Measurements from ENCODE around the gene MAST4.

MAST4 gene

GRCh38 chr5:67176936-67177335 lies 580.7 kb downstream of the MAST4 start:
- no peak for DNase-seq

DNA sequence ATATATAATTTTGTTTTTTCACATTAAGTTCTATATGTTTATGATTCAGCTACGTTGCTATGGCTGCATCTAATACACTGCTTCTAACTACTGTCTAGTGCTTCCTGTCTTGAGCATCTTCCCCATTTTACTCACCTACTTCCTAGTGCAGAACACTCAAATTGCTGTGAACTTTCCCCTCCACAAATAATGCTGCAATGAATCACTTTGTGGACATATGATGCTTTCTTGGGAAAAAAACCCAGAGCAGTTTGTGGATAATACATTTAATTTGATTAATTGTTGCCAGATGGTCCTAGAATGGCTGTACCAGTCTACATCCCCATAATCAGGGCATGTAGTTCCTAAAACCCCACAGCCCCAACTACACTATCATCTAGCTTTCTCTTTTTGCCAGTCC lies 581.9 kb downstream of the MAST4 start:
- no peak for DNase-seq

DNA sequence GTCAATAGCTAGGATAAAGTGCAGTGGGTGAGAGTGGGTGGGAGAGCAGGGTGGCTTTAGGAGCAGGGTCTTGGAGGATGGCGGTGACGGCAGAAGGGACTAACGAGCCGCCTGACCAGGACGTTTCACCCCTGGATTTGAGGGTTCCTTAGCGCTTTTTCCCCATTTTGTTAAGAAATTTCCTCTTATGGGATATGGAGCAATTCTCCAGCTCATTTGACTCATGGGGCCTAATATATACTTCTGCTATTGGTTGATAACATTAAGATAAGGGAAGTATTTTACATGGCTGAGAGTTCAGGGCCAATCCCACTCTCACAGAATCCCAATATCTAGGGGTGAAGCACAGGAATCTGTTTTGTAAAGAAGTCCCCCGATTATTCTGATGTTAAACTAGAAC lies 582.8 kb downstream of the MAST4 start:
- DNase-seq: no peak

GRCh38 chr5:67179697-67180361 lies 583.6 kb downstream of the MAST4 start:
- no peak for DNase-seq

DNA sequence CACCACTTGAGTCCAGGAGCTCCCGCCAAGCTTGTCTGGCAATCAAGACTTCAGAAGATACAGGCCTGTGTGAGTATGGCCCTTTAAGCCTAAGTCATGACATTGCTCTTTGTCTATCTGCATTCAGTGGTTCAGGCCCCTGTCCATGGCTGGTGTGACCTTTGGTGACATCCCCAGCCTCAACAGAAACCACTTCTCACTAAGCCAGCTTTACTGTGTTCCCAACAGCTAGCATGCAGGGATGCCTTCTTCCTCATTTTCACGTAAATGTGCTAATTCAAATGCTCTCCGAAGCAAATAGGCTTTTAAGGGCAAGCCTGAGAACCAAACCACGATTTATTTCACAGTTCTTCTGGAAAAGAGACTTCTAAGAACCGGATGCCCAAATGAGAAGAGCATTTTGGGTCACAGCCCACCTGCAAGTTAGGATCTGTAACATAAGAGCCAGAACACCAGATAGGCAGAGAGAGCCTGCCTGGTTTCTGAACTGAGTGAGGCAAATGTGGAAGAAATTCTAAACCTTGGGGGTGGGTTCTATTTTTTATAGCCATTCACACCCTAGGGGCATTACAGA lies 585.5 kb downstream of the MAST4 start:
- no peak for DNase-seq

DNA sequence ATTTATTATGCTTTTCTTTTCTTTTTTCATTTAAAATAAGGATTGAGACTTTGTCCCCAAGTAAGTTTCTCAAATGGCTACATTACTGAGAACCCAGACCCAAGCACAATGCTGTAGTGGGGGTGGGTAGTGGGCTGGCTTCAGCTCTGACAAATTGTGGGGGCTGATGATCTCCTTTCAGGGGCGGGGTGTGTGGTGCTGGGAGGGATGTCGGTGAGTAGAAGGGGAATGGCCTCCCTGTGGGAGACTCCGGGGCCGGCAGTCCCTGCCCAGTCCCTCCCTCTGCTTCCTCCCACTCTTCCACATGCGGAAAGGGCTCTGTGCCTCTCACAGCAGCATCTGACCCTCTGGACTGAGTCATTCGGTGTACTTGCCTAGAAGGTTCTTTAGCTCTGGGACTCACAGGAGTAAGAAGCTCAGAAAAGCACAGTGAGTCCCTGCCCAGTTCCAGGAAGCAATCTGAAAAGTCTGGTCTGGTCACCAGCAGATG lies 586.2 kb downstream of the MAST4 start:
- DNase-seq: no peak

GRCh38 chr5:67183859-67184258 lies 587.7 kb downstream of the MAST4 start:
- no peak for DNase-seq

- no peak for DNase-seq
Observed at GRCh38 chr5:67187006-67187715, 591.0 kb downstream of the MAST4 start.

DNA sequence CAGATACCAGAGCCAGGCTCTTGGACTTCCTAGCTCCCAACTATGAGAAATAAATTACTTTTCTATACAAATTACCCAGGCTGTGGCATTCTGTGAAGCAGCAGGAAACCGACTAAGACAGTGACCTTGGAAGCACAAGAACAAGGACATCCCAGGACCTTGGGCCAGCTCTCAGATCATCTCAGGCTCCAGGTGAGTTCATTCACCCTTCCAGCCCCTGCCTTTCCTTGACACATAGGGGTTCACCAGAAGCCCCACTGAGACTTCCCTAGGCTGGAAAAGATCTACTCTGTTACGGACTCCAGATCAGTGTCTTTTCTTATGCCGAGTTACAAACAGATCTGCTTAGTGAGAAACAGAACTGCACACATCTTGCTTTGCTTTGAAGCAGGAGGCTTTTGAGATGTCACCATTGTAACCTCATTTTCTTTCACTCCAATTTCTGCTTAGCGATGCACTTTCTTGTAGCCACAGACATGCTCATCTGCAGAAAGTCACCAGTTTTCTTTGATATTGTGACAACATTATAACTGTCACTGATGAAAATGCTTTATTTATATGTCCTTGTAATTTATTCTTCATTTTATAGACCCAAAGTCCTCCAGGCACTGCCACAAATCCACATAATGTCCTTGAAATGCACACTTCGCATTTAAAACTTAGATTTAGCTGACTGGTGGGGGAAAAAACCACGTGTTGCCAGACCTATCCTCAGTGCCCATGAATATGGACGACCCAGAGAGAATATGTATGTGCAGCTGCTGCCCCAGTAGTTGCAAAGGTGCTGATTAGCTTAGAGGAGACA lies 592.3 kb downstream of the MAST4 start:
- no peak for DNase-seq

GRCh38 chr5:67189079-67189354 lies 592.8 kb downstream of the MAST4 start:
- DNase-seq: no peak

DNA sequence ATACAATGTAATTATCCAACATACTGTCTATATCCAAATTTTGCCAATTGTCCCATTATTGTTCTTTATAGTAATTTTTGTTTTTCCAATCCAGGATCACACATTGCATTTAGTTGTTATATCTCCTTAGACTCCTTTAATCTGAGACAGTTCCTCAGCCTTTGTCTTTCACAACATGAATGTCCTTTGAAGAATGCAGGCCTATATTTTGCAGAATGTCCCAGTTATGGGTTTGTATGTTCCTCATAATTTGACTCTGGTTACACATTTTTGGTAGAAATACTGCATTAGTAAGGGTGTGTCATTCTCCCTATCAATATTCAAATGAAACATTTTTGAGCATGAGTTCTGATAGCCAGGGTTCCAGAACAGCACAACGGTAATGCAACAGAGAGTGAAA lies 593.7 kb downstream of the MAST4 start:
- no peak for DNase-seq

DNA sequence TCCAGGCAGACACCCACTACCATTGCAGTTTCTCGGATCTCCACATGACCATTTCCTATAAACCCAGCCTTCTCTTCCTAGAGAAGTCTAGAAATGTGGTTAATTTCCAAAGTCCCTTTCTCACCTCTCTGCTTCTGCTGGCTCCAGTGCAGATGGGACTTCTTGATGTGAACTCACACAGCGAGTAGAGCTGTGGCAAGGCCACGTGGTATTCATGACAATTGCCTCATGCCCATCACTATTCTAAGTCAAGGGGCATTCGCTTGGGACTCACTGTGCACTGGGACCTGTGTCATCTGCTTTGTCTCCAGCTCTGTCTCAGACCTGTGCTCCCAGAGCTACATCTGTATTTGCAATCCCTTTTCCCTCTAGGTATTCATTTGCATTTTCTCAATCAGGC lies 594.2 kb downstream of the MAST4 start:
- DNase-seq: no peak

- DNase-seq: no peak
Observed at GRCh38 chr5:67190861-67191260, 594.7 kb downstream of the MAST4 start.

GRCh38 chr5:67192719-67193438 lies 596.7 kb downstream of the MAST4 start:
- no peak for DNase-seq

DNA sequence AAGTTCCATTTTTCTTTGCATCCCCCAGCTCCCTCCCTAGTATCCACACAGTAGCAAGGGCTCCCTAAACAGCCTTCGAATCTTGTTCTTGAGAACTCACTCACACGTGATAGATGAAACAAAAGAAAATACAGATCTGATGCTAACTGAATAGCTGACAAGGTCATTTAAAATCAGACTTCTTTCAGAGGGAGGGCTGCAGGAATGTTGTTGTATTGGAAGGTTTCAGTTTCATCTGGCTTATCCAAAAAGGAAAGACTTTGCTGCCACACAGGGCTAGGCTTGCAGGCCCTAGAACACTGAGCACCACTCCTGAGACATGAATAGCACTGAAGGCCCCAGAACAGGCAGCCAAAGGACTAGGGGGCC lies 597.2 kb downstream of the MAST4 start:
- DNase-seq: no peak

DNA sequence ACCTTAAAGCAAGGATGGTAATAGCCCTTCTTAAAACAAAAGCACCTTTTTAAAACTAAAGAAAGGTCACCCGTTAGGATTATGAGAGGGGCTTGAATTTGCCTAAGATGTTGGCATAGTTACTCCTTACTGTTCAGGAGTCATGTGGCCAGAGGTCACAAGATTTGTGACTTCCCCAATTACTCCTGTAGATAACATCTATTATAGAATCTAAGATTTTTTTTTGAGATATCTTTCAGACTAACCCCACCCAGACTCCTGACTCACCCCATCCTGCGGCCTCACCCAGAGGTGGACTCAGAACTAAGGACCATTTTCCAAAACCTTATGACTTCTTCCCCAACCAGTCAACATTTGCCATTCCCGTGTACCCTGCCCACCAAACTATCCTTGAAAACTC lies 598.0 kb downstream of the MAST4 start:
- DNase-seq: no peak

DNA sequence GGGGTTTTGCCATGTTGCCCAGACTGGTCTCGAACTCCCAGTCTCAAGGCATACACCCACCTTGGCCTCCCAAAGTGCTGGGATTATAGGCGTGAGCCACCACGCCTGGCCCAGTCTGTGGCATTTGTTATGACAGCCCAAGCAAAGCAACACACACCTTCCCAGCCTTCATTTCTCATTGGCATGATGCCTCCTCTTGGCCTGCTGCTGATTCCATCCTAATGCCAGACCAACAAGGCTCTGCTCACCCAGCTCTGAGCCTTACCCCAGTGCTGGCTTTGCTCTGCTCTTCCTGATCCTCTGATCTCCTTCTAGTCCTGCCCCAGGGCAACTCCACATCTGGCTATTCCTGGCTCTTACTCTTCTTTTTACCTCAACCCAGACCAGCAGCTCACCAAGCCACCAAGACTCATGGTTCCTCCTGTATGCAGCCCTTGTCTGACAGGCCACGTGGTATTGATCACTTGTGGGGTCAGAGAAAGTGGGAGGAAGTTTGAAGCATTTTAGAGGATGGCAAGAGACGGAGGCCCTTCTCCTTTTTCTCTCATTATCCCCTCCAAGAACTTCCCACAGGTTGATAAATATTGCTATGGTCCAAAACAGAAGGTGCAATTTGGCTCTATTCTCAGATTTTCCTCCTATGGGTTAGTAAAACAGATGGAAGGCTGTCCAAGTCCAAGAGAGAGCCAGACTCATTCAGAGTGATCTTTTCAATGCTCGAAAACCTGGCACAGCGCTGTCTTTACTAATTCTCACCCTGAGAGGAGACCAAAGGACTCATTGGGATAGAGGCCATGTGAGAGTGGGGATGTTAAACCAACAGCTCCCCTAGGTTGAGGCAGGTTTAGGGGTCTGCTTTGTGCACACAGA lies 599.4 kb downstream of the MAST4 start:
- DNase-seq: no peak

DNA sequence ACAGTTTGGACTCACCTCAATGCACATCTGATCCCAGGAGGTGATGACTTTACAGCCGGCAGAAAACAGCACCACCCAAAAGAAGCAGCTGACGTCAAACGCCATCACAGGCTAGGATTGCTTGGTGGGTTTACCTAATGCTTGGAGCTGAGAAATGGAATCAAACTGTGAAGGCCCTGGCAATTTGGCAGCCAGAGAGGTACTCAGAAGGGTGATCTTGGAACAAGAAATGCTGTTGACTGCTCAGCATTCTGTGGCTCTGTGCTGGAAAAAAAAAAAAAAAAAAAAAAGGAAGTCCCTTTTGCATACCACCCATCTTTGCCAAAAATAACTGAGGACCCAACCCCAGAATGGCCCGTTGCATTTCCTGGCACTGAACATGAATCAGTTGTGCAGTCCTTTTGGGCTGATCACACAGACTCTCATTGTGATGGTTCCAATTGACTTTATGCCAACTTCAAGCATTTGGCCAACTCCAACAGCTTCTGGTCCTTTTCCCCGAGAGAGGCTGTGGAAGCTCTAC lies 600.4 kb downstream of the MAST4 start, which contains the start of gene CD180:
CD180 (minus strand) TSS at position 263 of the 523 bp plus-strand sequence; CDS start at position 105, 158 bp downstream.
- DNase-seq: no peak

GRCh38 chr5:67197536-67197935 lies 601.3 kb downstream of the MAST4 start:
- no peak for DNase-seq

GRCh38 chr5:67198917-67199316 lies 602.7 kb downstream of the MAST4 start:
- DNase-seq: no peak

- no peak for DNase-seq
Observed at GRCh38 chr5:67199859-67200258, 603.7 kb downstream of the MAST4 start.
